GM23248 (cell line): ENCODE data around the gene BAZ2B.
"Not testable (repeated sequence)": the region's sequence is repeated elsewhere in the genome, so short reads cannot be mapped to it uniquely, and the experiment has no call there.

Source experiments
- EZH2 ChIP-seq: fragments of 200-600 bp; sonication (generic); IDR thresholded peaks from 2 replicates; pipeline ENCODE4 v1.6.1; 2018; ENCODE audit warnings: antibody characterized with exemption, mild to moderate bottlenecking; ENCODE audit not compliant: insufficient read depth, poor library complexity, severe bottlenecking
- EZH2phosphoT487 ChIP-seq: fragments of 200-600 bp; sonication (generic); IDR thresholded peaks from 2 replicates; pipeline ENCODE4 v1.6.1; 2018; ENCODE audit warnings: antibody characterized with exemption, moderate library complexity, mild to moderate bottlenecking, low read depth; ENCODE audit not compliant: insufficient read depth

GRCh38 chr2:159361603-159362002, 254.7 kb downstream of the BAZ2B start:
- not testable (repeated sequence) for TF ChIP-seq EZH2phosphoT487, EZH2
